ENCODE results near the gene ATP2B1.

Gene ATP2B1

DNA sequence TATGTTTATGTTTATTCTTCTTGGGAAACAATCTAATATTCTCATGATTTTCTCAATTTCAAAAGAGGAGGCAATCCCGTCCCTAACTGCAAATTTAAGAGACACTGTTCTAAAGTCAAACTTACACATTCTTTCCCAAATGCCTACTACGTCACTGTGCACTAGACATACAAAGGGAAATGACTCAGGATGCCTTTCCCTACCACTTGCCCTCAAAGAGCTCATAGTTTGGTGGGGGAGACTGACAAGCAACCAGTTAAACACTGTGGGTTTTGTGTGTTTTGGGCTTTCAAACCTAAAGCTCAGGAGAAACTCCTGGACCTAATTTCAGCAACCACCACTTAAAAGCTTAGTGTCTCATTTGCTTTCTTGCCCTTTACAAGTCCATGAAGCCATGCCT is 58.4 kb downstream of the ATP2B1 start:
- DNase-seq, result no peak

DNA sequence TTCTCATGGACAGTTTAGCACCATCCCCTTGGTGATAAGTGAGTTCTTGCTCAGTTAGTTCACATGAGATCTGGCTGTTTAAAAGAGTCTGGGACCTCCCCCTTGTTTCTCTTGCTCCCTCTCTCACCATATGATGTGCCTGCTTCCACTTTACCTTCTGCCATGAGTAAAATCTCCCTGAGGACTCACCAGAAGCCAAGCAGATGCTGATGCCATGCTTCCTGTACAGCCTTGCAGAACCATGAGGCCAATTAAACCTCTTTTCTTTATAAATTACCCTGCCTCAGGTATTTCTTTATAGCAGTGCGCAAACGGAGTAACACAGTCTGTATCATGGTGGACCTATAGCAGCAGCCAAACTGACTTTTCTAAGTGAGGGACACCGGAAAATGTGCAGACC is 58.8 kb downstream of the ATP2B1 start:
- no peak for DNase-seq

DNA sequence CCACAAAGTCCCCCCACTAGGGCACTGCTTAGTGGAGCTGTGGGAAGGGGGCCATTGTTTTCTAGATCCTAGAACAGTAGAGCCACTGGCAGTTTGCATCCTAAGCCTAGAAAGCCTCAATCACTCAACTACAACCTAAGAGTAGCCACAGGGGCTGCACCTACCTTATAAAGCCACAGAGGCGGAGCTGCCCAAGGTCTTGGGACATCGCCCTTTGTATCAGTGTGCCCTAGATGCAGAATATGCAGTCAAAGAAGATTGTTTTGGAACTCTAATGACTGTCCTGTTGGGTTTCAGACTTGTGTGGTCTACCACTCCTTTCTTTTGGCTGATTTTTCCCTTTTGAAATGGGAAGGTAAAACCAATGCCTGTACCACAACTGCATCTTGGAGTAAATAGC is 59.5 kb downstream of the ATP2B1 start:
- DNase-seq, result no peak

DNA sequence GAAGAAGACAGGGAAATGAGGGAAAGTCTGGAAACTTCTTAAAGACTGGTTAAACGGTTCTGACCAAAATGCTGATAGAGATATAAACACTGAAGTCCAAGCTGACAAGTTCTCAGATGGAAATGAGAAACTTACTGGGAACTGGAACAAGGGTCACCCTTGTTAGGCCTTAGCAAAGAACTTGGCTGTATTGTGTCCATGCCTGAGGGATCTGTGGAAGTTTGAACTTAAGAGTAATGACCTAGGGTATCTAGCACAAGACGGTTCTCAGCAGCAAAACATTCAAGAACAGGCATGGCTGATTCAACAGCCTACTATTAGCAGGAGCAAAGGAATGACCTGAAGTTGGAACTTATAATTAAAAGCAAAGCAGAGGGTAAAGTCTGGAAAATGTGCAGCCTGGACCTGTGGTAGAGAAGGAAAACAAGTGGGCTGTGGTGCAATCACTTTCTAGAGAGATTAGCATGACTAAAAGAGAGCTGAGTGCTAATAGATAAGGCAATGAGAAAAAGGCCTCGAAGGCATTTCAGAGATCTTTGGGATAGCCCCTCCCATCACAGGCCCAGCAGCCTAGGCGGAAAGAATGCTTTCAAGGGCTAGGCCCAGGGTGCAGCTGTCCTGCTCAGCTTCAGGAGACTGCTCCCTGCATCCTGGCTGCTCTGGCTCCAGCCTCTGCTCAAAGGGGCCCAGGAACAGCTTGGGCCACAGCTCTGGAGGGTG is 60.3 kb downstream of the ATP2B1 start:
- no peak for DNase-seq

DNA sequence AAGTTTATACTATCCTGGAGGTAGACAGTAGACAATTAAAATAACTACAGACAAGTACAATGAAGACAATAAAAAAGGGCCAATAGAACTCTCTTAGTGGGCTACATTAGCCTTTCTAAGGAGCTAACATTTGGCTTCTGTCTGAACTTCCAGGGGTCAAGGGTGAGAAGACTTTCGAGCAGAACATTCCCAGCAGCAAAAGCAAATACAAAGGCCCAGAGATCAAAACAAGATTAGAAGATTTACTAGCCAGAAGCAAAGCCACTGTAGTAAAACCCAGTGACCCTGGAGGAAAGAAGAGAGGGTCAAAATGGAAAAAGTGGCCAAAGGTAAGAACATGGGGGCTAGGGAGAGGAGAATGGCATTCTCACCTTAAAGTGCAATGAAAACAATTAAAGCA is 63.2 kb downstream of the ATP2B1 start:
- no peak for DNase-seq

DNA sequence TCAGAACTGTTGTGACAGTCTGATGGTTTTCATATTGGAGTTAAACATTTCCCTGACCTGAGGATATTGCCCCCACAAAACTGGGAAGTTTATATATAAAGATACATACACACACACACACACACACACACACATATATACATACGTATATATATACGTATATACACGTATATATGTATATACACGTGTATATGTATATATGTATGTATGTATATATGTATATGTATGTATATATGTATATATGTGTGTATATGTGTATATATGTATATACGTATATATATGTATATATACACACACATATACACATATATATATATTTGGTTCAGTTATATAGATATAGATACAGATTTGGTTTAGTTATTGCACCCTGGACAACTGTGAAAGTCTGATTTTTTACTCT is 65.7 kb downstream of the ATP2B1 start:
- DNase-seq, result no peak

DNA sequence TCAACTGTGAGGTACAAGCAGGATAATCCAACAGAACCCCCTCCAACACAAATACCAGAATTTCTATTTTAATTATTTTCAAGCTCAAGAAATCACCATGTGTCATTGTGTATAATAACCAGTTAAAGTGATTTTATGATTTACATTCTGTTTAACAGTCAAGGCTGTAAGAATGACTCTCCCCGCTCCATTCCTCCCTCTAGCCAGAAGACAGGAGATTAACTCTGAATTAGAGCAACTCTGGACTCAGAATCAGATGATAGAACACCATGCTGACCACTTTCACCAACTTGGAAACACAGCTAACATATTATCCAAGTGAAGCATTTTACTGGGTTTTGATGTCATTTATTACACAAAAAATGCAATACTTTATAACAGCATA is 71.9 kb downstream of the ATP2B1 start:
- DNase-seq, result no peak

DNA sequence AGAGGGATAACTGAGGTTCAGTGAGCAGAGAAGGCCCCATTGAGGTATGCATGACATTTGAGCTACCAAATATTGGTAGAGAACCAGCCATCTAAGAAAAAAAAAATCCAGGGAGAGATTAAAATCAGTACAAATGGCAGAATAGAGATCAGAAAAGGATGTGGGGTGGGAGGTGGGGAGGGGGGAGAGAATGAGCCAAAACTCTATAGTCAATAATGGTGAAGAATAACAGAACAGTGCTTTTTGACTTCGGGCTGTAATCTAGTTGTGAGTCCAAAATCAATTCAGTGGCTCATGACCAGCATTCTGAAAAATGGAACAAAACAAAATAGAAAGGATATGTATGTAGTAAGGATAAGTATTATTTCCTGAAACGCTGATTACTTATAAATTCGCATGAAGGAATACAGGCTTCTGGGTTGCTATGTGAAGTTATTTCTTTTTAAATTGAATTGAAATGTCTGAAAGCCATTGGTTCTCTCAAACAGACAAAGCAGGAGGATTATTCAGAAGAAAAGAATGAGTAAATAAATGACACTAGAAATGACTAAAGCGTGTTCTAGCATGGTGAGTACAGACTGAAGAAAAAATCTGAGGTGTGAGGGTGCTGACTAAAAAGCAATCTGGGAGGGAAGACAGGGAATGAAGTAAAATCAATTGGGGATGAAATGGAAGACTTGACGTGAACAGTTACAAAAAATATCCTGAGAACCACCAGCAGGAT is 72.4 kb downstream of the ATP2B1 start:
- no peak for DNase-seq

DNA sequence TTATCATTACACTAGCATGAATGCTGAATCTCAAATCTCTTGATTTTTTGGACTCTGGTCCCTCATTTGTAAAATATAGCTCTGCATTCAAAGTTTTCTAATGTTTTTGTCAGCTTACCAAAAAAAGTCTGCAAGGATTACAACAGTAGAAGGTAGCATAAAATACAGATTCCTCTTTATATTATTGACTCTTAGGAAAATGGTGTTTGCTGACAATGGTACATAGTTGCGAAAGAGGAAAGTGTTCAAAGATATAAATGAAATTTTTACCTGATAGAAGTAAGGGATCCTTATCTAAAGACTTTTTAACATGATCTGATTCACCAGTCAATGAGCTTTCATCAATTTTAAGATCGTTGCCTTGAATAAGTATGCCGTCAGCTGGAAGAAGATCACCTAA is 74.1 kb downstream of the ATP2B1 start:
- no peak for DNase-seq

DNA sequence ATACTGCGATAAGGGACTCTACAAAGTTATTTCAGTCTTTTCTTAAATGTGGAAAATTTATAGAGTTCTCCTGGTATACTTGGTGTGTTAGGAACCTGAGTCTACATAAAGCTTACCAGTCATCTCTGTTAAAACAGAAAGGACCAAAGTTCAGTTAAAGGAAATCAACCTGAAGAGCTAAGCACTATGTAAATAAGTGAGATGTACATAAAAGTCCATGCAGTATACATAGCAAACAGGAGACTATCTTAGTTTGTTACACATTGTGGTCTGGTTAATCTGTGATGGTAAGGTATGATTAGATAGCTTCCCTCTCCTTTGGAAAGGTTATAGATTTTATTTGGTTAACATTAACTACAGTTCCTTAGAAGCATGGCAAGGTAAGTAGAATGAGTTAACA is 75.9 kb downstream of the ATP2B1 start:
- DNase-seq, result no peak

DNA sequence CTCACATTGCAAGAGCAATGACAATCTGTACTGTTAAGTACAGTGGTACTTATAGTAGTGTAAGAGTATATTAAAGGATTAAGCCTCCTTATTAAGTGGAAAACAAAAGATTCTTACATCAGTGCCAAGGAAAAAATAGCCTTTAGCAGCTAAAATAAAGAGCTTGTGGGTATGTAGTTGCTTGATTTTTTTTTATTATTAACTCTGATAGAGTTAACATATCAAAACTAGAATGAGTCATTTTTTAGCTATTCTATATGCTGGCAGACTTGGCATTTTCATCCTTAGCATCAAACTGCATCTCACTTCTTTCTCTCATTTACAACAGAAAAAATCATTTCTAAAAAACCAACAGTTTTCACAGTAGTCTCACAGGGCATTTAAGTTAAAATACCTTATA is 86.5 kb downstream of the ATP2B1 start:
- no peak for DNase-seq

DNA sequence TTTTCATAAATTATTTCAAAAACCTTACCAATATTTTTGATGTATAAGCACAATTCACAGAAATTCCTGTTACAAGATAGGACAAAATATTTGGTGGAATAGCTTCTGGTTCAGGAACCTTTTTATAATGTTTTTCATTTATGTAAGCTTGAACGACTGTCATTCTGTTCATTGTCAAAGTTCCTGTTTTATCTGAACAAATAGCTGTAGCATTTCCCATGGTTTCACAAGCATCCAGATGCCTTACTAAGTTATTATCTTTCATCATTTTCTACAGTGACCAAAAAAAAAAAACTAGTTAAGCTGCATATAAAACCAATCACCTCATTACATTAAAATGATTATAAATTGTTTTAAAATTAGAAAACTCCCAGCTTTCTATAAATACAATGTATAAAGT is 87.1 kb downstream of the ATP2B1 start:
- no peak for DNase-seq

DNA sequence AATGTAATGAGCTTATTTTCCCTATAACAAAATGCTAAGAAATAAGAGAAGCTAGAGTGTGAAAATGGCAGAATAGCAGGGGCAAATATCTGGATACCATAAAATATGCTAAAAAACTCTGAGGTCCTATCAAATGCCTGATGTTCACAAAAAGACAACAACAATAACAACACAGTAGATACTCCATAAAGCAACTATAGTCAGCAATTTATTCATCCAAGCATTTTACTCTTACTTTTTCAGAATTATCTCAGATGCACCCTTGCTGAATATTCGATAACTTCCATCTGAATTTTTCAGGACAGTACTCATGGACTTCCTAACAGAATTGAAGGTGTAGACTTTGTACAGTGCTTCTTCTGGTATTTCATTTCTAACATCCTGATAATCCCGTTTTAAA is 88.9 kb downstream of the ATP2B1 start:
- DNase-seq, result no peak

DNA sequence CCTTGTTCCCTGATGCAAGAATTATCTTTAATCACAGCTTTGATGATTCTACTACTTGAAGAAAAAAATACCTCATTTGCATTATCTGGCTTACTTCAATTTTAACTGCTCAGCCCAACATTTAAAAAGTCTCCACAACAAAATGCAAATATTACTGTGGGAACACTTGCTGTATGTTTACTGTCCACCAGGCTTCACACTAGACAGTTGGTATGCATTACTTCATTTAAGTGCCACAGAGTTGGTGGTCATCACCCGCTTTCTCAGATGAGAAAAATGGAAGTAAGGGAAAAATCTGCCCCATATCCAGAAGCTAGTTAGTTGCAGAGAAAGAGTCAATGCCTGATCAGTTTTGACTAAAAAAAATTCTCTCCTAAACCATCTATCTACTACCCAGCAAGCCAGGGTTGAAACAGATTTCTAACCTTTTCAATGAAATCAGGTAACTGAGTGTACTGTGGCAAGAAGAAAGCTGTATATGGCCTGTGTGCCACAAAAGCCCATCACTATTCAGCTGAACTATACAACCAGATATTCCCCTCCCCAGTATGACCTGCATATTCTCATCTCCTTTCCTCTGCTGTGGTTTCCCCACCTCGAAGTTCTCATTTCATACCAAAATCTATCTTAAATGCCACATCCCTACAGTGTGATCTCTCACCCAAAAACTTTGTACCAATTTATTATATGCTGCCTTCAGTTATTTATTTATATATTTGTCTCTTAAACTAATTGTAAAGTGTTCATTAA is 90.3 kb downstream of the ATP2B1 start:
- no peak for DNase-seq

DNA sequence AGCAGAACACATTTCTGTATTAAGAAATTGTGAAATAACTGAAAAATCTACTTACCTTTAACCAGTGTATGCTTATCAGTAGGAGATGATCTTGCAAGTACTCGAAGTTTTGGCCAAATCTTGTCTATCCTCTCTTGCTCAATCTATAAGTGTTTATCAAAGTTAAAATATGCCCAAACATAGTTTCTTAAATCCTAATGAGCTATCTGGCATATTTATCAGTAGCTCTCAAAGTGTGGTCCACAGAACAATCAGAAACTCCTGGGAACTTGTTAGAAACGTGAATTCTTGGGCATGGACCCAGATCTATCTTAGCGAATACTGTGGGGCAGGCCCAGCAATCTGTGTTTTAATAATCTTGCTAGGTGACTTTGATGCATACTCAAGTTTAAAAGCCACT is 98.3 kb downstream of the ATP2B1 start:
- no peak for DNase-seq

DNA sequence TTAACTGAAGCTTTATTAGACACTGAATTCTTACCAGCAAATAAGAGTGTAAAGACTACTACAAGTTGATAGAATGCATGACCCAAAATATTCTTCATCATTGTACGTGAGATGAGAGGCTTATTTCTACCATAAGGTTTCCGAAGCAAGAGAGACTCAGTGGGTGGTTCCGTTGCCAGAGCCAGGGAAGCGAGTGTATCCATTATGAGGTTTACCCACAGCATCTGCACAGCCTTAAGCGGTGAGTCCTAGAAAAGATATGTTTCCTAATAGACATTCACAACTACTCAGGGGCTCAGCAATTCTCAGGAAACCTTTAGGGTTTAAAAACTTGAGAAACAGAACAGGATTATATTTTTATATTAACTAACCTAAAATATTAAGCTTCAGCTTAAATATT is 105.0 kb downstream of the ATP2B1 start:
- no peak for DNase-seq

DNA sequence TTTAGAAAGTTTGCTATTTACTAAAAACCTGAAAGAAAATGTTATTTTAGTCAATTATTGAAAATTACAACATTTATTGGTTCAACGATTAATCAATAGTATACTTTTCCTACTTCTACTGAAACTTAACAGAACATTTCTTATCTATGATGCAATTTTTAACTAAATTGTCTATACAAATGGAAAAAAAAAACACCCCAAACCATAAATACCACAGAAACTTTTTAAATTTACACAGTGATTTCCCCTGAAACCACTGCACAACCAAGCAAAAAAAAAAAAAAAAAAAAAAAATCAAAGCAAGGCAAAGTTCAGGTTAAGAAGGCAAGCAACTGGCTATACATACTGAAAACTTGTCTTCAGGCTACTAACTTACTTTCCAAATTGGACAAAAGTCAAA is 110.9 kb downstream of the ATP2B1 start:
- no peak for DNase-seq

DNA sequence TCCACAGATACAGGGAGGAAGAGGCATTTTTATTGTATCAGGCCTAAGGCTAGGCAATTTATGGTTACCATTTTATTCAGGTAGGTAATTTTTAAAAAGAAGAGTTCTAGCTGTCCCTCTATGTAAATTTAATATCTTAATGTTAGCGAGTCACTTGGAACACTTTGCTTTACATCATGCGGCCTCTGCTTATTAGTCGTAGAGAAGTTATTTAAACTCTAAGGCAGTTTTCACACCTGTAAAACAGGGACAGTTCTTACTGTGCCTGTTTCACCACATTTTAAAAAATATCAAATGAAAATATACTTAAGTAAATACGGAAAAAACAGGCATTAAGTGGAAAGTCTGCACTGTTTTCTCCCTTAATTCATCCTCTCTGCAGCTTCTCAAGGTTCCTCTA is 111.4 kb downstream of the ATP2B1 start:
- no peak for DNase-seq

DNA sequence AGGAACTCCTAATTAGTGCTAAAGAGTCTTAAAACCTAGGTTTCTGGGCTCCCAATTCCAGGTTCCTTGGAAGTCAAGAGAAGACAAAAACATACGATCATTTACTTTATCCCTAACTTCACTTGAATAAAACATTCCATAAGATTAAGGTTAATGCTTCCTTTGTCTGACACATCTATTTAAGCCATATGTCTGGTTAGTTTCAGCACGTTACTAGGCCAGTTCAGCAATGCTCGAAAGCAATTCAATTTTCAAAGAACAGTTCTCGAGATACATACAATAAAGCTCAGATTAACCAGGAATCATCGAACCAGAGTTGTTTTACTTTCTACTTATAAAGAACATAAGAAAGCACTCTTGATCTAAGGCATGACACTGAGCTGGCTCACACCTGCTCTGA is 114.8 kb downstream of the ATP2B1 start:
- no peak for DNase-seq

DNA sequence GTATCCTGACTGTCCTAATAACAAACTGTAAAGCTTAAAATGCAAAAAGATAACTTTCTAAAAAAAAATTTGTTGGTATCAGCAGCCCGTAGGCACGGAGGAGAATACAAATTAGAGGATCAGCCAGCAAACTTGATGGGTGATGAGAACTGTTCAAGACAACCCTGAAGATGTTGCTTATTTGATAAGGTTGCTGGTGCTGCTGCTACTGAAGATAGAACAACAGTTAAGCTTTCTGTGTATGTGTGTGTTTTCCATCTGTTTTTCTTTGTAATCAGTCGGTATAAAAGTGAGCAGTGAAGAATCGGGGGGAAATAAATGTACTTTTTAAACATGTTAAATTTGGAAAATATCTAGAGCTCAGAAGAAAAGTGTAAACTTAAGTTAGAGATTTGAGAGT is 115.4 kb downstream of the ATP2B1 start:
- DNase-seq, result no peak

DNA sequence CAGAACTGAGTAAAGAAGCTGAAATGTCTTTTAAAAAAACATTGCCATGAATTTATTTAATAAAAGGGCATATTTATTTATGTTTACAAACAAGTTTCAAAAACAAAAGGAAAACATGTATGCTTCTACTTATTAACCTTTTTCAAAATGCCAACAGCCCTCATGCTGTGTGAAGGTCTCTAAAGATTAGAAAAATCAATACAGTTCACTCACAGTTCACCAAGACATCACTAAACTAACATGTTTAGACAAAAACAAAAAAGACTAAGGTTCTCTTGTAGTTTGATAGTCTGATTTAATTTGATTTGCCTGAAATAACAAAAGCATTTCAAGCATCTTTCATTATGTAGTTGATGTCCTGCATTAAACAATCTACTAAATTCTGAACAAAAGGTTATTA is 118.9 kb downstream of the ATP2B1 start:
- no peak for DNase-seq

DNA sequence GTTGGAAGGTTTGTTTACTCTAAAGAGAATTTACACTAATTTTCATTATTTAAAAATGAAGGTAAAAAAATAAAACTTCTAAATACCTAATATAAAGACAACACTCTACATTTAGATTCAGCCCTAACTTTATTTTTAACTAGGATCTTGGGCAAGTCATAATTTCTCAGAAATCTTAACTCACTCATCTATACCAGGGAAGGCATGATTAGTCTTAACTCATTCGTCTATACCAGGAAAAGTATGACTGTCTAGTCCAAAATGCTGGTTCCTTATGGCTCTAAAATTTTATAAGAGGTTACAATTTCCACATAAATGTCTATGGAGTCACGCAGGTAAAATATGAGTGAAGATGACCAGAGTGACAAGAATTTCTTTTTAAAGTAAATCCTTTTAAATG is 130.1 kb downstream of the ATP2B1 start:
- DNase-seq, result no peak

DNA sequence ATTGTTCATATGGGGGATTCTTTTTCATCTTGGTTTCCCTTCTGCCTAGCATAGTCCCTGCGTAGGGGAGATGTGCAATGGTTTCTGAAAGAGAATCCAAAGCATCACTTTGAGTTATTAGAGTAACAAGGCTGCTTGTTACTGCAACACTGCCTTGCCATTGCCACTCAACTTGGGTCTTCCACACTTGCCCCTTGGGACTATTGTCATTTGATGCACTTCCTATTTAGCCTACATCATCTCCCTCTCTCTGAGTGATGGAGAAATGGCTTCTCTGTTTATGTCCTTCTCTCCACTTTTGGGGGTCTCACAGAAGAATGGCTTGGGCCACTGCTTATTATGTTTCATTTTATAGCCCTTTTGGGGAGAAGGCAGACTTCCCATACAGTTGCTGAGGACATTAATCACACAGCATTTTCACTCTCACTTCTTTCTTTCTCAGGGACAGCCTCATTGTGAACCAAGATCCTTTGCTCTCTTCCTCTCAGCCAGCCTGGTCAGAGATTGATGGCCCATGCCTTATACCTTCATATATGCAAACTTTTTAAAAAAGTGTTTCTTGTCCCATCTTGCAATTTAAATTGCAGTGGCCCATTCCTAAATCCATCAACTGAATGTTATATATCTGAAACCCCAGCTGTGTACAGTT is 131.9 kb downstream of the ATP2B1 start:
- no peak for DNase-seq

DNA sequence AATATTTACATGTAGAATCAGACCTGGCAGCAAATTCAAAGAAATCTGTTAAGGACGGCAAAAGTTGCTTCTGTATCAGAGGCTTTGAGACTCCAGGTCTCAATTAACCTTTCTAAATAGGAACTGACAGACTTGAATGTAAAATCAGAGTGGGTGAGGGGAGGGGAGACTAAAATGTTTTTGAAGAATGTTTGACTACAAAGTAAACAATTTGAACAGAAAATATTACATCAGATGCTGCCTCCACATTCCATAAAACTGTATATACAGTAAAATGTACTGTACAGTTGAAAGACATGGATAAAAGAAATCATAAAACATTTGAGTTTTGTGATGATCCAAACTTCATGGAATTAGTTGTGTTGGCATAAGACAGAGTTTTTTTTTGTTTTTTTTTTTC is 133.3 kb downstream of the ATP2B1 start:
- no peak for DNase-seq
